Measurements from ENCODE around the gene PEPD.

PEPD gene

DNA sequence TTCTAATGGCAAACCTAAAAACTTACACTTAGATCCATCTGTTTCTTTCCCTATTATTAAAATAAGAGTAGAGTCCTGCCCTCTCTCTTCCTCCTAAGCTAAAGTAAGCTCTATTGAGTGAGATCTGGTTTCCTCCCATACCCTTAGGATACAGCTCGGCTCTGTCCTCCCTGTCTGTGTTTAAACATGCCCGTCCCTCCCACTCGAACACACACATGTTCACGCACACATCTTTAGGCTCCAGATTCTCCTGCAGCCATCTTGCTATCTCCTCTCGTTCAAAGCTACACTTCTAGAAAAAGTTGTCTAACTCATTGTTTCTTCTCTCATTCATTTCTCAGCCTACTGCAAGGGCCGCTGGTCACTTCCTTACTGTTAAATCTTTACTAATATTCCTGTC, 163.2 kb downstream of the PEPD start:
- DNase-seq, result no peak

GRCh38 chr19:33357556-33357955, 164.0 kb downstream of the PEPD start:
- no peak for DNase-seq

DNA sequence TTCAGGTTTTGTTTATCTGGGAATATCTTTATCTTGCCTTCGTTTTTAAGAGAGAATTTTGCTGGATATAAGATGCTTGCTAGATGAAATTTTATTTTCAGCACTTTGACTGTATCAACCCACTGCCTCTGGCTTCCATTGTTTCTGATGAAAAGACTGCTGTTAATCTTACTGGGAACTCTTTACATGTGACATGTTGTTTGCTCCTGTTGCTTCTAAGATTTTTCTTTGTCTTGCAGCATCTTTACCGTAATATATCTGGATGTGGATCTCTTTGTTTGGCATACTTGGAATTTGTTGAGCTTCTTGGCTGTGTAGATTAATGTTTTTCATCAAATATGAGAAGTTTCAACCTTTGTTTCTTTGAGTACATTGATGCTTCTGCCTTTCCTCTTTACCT, 166.1 kb downstream of the PEPD start:
- no peak for DNase-seq

- no peak for DNase-seq
These were observed 170.9 kb downstream of the PEPD start for GRCh38 chr19:33350538-33351309.

DNA sequence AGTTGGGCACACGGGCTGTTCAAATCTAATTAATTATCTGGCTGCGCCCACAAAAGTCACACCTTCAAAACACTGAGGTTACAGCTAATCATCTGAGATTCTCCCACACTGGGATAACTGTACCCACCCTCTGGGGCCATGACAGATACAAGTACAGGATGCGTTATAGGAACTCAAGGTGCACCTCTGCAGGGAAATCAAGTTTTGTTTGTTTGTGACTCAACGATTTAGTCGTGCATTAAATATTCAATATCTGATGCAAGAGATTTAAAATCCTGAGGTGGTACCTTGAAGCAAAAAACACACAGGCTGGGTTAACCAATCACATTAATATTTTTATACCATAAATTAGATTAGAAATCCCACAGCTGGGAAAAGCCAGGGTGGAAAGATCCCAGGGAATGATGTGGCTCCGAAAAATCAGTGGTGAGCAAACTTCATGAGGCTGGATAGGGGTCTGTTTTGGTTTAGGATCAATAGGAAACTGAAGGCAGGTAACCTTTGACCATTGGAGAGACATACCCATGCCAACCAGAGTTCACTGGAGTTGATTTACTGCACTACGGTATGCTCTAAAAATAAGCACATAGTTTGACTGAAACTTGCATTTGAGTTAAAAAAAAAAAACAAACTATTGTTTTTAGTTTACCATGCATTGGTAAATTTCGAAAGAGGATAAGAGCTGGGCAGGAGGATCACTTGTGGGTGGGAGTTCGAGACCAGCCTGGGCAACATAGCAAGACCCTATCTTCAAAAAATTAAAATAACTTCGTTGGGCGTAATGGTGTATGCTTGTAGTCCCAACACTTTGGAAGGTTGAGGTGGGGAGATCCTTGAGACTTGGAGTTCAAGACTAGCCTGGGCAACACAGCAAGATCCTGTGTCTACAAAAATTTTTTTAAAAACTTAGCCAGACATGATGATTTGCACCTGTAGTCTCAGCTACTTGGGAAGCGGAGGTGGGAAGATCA, 172.0 kb downstream of the PEPD start:
- DNase-seq, result no peak

DNA sequence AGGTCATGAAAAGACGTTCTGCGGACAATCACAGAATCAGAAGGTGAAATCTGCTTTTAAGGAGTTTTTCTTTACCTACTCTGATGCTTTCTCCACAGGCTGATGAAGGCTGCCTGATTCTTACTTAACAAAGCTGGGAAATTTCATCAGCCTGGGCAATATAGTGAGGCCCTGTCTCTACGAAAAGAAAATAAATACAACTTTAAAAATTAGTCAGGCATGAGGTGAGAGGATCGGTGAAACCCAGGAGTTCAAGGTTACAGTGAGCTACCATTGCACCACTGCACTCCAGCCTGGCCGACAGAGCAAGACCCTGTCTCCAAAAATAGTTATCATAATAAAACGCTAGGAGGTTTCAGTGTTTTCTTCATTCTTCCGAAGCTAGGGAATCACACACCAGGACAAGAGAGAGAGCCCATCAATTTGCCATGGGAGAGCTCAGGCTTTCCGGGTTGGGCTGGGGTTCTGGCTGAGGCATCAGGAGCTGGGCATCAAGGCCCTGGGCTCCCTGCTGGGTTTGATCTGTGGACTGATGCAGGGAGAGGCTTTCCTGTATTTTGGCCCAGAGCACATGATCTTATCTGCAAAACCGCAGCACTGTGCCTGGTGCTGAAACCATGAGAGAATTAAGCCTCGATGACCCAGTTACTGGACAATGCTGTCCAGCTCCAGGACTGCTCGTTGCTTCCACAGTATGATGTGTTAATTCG, 173.1 kb downstream of the PEPD start:
- DNase-seq, result no peak

- no peak for DNase-seq
These were observed 174.3 kb downstream of the PEPD start for GRCh38 chr19:33347300-33347699.

GRCh38 chr19:33346665-33347064, 174.9 kb downstream of the PEPD start:
- no peak for DNase-seq

DNA sequence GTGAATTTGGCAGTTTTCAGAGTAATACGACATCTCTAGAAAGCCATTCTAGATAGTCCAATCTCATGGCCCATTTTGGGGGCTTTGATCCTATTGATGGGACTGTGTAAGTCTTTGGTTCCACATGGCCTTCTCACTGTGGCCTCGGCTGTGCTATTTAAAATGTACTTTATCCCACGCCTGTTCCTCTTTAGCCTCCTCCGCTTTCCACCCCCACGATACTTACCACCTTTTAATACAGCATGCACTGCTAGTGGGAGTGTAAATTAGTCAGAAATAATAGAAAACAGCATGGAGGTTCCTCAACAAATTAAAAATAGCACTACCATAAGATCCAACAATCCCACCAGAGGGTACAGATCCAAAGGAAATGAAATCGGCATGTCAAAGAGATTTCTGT, 176.4 kb downstream of the PEPD start:
- DNase-seq, result no peak

GRCh38 chr19:33344573-33344925, 177.0 kb downstream of the PEPD start:
- DNase-seq, result no peak

DNA sequence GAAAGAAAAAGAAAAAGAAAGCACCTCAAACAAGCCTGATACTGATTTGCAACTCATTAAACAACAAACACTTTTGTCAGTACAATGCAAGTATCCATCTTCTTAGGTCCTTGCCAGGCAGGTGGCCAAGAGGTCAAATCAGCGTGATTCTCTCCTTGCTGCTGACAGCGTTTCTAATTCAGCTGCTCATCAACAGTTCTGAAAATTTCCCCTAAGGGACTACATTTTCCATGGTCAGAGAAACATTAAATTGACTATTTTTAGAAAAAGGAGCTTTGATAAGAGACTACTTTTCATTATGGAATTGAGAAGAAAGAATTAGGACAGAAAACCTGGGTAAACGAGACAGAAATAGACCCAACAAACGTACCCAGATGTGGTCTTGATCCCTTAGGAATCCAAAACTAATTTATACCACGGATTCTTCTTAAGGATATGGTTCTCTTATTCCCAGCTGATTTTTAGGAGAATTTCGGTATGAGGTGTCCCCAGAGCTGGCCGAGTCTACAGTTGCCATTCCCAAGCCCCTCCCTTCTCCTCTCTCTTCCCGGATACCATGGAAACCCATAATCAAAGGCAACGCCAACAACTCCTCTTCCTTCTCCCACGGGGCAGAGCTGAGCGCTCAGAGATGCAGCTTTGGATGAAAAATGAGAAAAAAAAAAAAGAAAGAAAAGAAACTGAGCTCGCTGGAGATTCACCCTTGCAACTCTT, 177.6 kb downstream of the PEPD start:
- no peak for DNase-seq

DNA sequence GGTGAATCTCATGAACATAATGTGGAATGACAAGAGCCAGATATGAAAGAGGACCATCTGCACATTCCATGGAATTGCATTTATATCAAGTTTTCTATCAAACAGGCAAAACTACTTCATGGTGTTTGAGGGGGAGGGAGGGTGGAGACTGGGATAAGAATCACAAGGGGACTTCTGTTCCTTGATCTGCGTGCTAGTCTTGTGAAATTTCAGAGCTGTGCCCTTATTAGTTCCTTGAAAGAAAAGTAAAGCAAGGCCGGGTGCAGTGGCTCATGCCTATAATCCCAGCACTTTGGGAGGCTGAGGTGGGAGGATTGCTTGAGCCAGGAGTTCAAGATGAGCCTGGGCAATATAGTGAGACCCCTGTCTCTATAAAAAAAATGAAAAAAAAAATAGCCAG, 178.3 kb downstream of the PEPD start:
- DNase-seq, result no peak

DNA sequence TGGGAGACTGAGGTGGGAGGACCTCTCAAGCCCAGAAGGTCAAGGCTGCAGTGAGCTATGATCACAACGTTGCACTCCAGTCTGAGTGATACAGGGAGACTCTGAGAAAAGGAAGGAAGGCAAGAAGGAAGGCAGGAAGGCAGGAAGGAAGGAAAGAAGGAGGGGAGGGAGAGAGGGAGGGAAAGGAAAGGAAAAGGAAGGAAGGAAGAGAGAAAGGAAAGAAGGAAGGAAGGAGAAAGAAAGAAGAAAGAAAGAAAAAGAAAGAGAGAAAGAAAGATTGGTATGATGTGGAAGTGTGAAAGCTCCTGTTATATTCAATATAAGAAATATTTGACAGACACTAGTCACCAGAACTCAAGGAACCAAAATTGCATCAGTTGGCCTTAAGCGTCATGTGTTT, 180.6 kb downstream of the PEPD start:
- DNase-seq, result no peak

DNA sequence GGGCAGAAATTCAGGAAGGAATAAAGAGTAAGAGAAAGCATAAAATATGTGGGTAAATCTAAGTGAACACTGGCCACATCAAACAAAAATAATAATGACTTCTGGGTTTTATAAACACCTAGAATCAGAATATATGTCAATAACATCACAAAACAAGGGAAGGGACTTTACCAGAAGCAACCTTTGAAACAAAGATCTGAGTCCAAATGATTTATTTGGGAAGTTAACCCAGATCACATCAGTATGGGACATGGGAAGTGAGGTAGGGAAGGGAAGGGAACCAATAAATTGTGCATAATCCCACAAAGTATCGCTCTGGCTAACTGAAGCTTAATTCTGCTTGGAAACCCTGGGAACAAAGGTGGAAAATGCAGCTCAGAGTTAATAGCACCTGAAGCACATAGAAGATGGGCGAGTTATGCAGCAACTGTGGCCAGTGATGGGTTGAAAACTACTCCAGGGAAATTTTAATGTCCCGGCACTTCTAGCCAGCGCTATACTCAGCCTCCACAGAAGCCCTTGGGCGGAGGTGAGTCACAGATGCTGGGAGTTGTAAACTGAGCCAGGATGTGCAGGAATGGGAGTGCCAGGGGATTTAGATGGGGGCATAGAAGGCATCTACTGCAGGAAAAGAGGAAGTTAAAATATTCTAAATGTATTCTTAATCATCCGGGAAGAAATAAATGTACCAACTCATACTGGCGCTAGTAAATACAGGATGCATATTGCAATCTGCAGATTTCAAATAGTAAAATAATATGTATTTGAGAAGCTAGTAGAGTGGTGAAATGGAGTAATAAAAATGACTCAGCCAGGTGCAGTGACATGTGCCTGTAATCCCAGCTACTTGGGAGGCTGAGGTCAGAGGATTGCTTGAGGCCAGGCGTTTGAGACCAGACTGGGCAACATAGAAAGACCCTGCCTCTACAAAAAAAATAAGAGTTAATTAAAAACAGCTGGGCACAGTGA, 182.3 kb downstream of the PEPD start:
- no peak for DNase-seq

Measured in right kidney (tissue), 1 donor.